Stimulated activated memory B cell treated with anti-CD40 and anti-IgM and Interleukin-4, amounts not matched to agents 10 μg/mL and 1 μg/mL and 100 μg/mL, for 72 hours (primary cell): ENCODE data around the gene CPO.

Experiments used
- ATAC-seq: fragments of 150-1000 bp; cut with Tn5 transposase; 2 replicates; pipeline ENCODE4 v1.10.0; 2021
- H3K27ac Mint-ChIP-seq: one replicate; pipeline ENCODE4 v1.8.0; 2022; ENCODE audit warnings: mild to moderate bottlenecking, mixed read lengths
- H3K27me3 Mint-ChIP-seq: one replicate; pipeline ENCODE4 v1.8.0; 2022; ENCODE audit warnings: mixed read lengths
- H3K36me3 Mint-ChIP-seq: one replicate; pipeline ENCODE4 v1.8.0; 2022; ENCODE audit warnings: mixed read lengths
- H3K4me1 Mint-ChIP-seq: one replicate; pipeline ENCODE4 v1.8.0; 2022; ENCODE audit warnings: mixed read lengths
- H3K4me3 Mint-ChIP-seq: one replicate; pipeline ENCODE4 v1.8.0; 2022; ENCODE audit warnings: mild to moderate bottlenecking, moderate library complexity, mixed read lengths
- H3K9me3 Mint-ChIP-seq: one replicate; pipeline ENCODE4 v1.8.0; 2022; ENCODE audit warnings: mixed read lengths

Gene CPO

GRCh38 chr2:206983161-206983859, 44.0 kb downstream of the CPO start:
- H3K4me3 Mint-ChIP-seq: no peak overlapping the region
- no peak for ATAC-seq
- H3K4me1 Mint-ChIP-seq: no peaks in the 10 kb centered on the region
- H3K27ac Mint-ChIP-seq: no peak overlapping the region
- H3K9me3 Mint-ChIP-seq: peaks cover 3% of the 10 kb centered on the region
- H3K36me3 Mint-ChIP-seq: no peaks in the 10 kb centered on the region
- peaks cover 14% of the 10 kb centered on the region for H3K27me3 Mint-ChIP-seq

GRCh38 chr2:206984206-206984605, 44.9 kb downstream of the CPO start:
- H3K4me3 Mint-ChIP-seq: no peak overlapping the region
- ATAC-seq: no peak
- peaks cover 3% of the 10 kb centered on the region for H3K9me3 Mint-ChIP-seq
- H3K36me3 Mint-ChIP-seq: no peaks in the 10 kb centered on the region
- H3K4me1 Mint-ChIP-seq: peaks cover 4% of the 10 kb centered on the region
- no peak overlapping the region for H3K27ac Mint-ChIP-seq
- peaks cover 5% of the 10 kb centered on the region for H3K27me3 Mint-ChIP-seq

GRCh38 chr2:206986943-206987342, 47.6 kb downstream of the CPO start:
- no peak for ATAC-seq
- no peak overlapping the region for H3K27ac Mint-ChIP-seq
- peaks cover 11% of the 10 kb centered on the region for H3K27me3 Mint-ChIP-seq
- peaks cover 3% of the 10 kb centered on the region for H3K9me3 Mint-ChIP-seq
- H3K36me3 Mint-ChIP-seq: no peaks in the 10 kb centered on the region
- H3K4me1 Mint-ChIP-seq: peaks cover 7% of the 10 kb centered on the region
- no peak overlapping the region for H3K4me3 Mint-ChIP-seq

GRCh38 chr2:206987810-206988209, 48.5 kb downstream of the CPO start:
- peaks cover 20% of the 10 kb centered on the region for H3K27me3 Mint-ChIP-seq
- peaks cover 3% of the 10 kb centered on the region for H3K9me3 Mint-ChIP-seq
- no peak for ATAC-seq
- H3K4me3 Mint-ChIP-seq: no peak overlapping the region
- H3K4me1 Mint-ChIP-seq: peaks cover 7% of the 10 kb centered on the region
- no peaks in the 10 kb centered on the region for H3K36me3 Mint-ChIP-seq
- H3K27ac Mint-ChIP-seq: no peak overlapping the region

GRCh38 chr2:206988884-206989283, 49.6 kb downstream of the CPO start:
- Mint-ChIP-seq H3K4me3 (no peak overlapping the region), H3K27ac (no peak overlapping the region)

GRCh38 chr2:206989311-206989710, 50.0 kb downstream of the CPO start:
- Mint-ChIP-seq H3K27me3 (peaks cover 20% of the 10 kb centered on the region), H3K36me3 (no peaks in the 10 kb centered on the region), H3K9me3 (peaks cover 3% of the 10 kb centered on the region), H3K27ac (no peak overlapping the region), H3K4me3 (no peak overlapping the region), H3K4me1 (peaks cover 7% of the 10 kb centered on the region)
- peak; percentile 55 for ATAC-seq

More at GRCh38 chr2:206988884-206989283, 49.6 kb downstream of the CPO start:
- H3K4me1 Mint-ChIP-seq: peaks cover 7% of the 10 kb centered on the region
- peaks cover 3% of the 10 kb centered on the region for H3K9me3 Mint-ChIP-seq
- no peak for ATAC-seq
- H3K36me3 Mint-ChIP-seq: no peaks in the 10 kb centered on the region
- H3K27me3 Mint-ChIP-seq: peaks cover 20% of the 10 kb centered on the region

GRCh38 chr2:206990360-206990759, 51.0 kb downstream of the CPO start:
- no peak for ATAC-seq
- peaks cover 3% of the 10 kb centered on the region for H3K9me3 Mint-ChIP-seq
- H3K4me1 Mint-ChIP-seq: peaks cover 7% of the 10 kb centered on the region
- peaks cover 24% of the 10 kb centered on the region for H3K27me3 Mint-ChIP-seq
- no peak overlapping the region for H3K27ac Mint-ChIP-seq
- H3K4me3 Mint-ChIP-seq: no peak overlapping the region
- H3K36me3 Mint-ChIP-seq: no peaks in the 10 kb centered on the region

GRCh38 chr2:206991070-206991469, 51.8 kb downstream of the CPO start:
- peaks cover 7% of the 10 kb centered on the region for H3K4me1 Mint-ChIP-seq

GRCh38 chr2:206993396-206993911, 54.1 kb downstream of the CPO start:
- peaks cover 7% of the 10 kb centered on the region for H3K4me1 Mint-ChIP-seq
- no peak overlapping the region for H3K27ac Mint-ChIP-seq
- H3K4me3 Mint-ChIP-seq: no peak overlapping the region
- H3K27me3 Mint-ChIP-seq: peaks cover 49% of the 10 kb centered on the region
- H3K9me3 Mint-ChIP-seq: no peaks in the 10 kb centered on the region
- no peak for ATAC-seq
- peaks cover 5% of the 10 kb centered on the region for H3K36me3 Mint-ChIP-seq

More at GRCh38 chr2:206991070-206991469, 51.8 kb downstream of the CPO start:
- Mint-ChIP-seq H3K36me3 (no peaks in the 10 kb centered on the region), H3K27me3 (peaks cover 27% of the 10 kb centered on the region), H3K9me3 (peaks cover 3% of the 10 kb centered on the region), H3K27ac (no peak overlapping the region), H3K4me3 (no peak overlapping the region)
- no peak for ATAC-seq

- Mint-ChIP-seq H3K4me3 (no peak overlapping the region), H3K4me1 (peaks cover 5% of the 10 kb centered on the region), H3K27me3 (peaks cover 49% of the 10 kb centered on the region), H3K36me3 (peaks cover 5% of the 10 kb centered on the region), H3K9me3 (no peaks in the 10 kb centered on the region), H3K27ac (no peak overlapping the region)
- no peak for ATAC-seq
Observed at GRCh38 chr2:206993964-206994363, 54.6 kb downstream of the CPO start.

GRCh38 chr2:206996556-206997065, 57.3 kb downstream of the CPO start:
- H3K9me3 Mint-ChIP-seq: no peaks in the 10 kb centered on the region
- peaks cover 9% of the 10 kb centered on the region for H3K36me3 Mint-ChIP-seq
- H3K4me1 Mint-ChIP-seq: no peaks in the 10 kb centered on the region
- H3K4me3 Mint-ChIP-seq: no peak overlapping the region
- peaks cover 41% of the 10 kb centered on the region for H3K27me3 Mint-ChIP-seq
- no peak overlapping the region for H3K27ac Mint-ChIP-seq
- ATAC-seq: no peak

- H3K36me3 Mint-ChIP-seq: no peaks in the 10 kb centered on the region
- ATAC-seq: no peak
- H3K27ac Mint-ChIP-seq: no peak overlapping the region
- H3K4me1 Mint-ChIP-seq: peaks cover 4% of the 10 kb centered on the region
- H3K4me3 Mint-ChIP-seq: no peak overlapping the region
- no peaks in the 10 kb centered on the region for H3K9me3 Mint-ChIP-seq
- H3K27me3 Mint-ChIP-seq: peaks cover 11% of the 10 kb centered on the region
Observed at GRCh38 chr2:207008105-207008990, 69.0 kb downstream of the CPO start.

GRCh38 chr2:207012461-207012860, 73.1 kb downstream of the CPO start:
- ATAC-seq: no peak
- Mint-ChIP-seq H3K27ac (no peak overlapping the region), H3K4me3 (no peak overlapping the region), H3K36me3 (no peaks in the 10 kb centered on the region), H3K27me3 (peaks cover 29% of the 10 kb centered on the region), H3K9me3 (no peaks in the 10 kb centered on the region), H3K4me1 (peaks cover 4% of the 10 kb centered on the region)

GRCh38 chr2:207014424-207014823, 75.1 kb downstream of the CPO start:
- Mint-ChIP-seq H3K9me3 (peaks cover 10% of the 10 kb centered on the region), H3K27me3 (peaks cover 46% of the 10 kb centered on the region), H3K36me3 (peaks cover 6% of the 10 kb centered on the region), H3K27ac (no peak overlapping the region), H3K4me3 (no peak overlapping the region), H3K4me1 (no peaks in the 10 kb centered on the region)
- no peak for ATAC-seq

GRCh38 chr2:207015901-207016300, 76.6 kb downstream of the CPO start:
- Mint-ChIP-seq H3K4me3 (no peak overlapping the region), H3K9me3 (peaks cover 10% of the 10 kb centered on the region), H3K27ac (no peak overlapping the region), H3K4me1 (no peaks in the 10 kb centered on the region), H3K27me3 (peaks cover 46% of the 10 kb centered on the region), H3K36me3 (peaks cover 6% of the 10 kb centered on the region)
- no peak for ATAC-seq
